Measurements from ENCODE around the gene TUBB4B.

- no peak for TF ChIP-seq CTCF (IDR thresholded peaks at IDR 0.05)
- no peak for TF ChIP-seq POLR2A (IDR thresholded peaks at IDR 0.05)
Observed at GRCh38 chr9:137217276-137218211, 23.5 kb upstream of the TUBB4B start.
